Brain microvascular endothelial cell (primary cell): ENCODE data around the gene ARX.

Source experiments
- DNase-seq: peaks from one replicate; pipeline ENCODE4 v3.0.0-alpha.2; 2020
- H3K27ac ChIP-seq: fragments of 250-450 bp; sonication (Bioruptor Pico); 2 replicates; pipeline ENCODE4 v1.5.1; 2020; ENCODE audit warnings: mild to moderate bottlenecking, moderate library complexity
- H3K27me3 ChIP-seq: fragments of 250-450 bp; sonication (Bioruptor Pico); replicated peaks from 2 replicates; pipeline ENCODE4 v1.5.1; 2020; ENCODE audit warnings: mild to moderate bottlenecking
- H3K36me3 ChIP-seq: fragments of 250-450 bp; sonication (Bioruptor Pico); replicated peaks from 2 replicates; pipeline ENCODE4 v1.5.1; 2020; ENCODE audit warnings: mild to moderate bottlenecking
- H3K4me3 ChIP-seq: 2 replicates; pipeline ENCODE4 v1.5.1; 2011; ENCODE audit warnings: low read depth, mild to moderate bottlenecking, control low read depth, low read length, moderate library complexity
- in situ Hi-C: cut with HindIII; loops from 2 replicates; pipeline ENCODE4 v1.10.0; 2017; ENCODE audit warnings: low sequenced_read_pairs, low pct_ligation_motif_present
- TF ChIP-seq, protein P1 (sequence below): IDR thresholded peaks from 2 replicates; pipeline ENCODE4 v1.5.1; 2011; ENCODE audit warnings: low read depth, mild to moderate bottlenecking, moderate library complexity, low read length, control low read depth, inconsistent platforms; ENCODE audit errors: missing control alignments

The ARX gene

GRCh38 chrX:25016361-25016671 is 551 bp upstream of the ARX start:
- TF ChIP-seq, protein P1, sequence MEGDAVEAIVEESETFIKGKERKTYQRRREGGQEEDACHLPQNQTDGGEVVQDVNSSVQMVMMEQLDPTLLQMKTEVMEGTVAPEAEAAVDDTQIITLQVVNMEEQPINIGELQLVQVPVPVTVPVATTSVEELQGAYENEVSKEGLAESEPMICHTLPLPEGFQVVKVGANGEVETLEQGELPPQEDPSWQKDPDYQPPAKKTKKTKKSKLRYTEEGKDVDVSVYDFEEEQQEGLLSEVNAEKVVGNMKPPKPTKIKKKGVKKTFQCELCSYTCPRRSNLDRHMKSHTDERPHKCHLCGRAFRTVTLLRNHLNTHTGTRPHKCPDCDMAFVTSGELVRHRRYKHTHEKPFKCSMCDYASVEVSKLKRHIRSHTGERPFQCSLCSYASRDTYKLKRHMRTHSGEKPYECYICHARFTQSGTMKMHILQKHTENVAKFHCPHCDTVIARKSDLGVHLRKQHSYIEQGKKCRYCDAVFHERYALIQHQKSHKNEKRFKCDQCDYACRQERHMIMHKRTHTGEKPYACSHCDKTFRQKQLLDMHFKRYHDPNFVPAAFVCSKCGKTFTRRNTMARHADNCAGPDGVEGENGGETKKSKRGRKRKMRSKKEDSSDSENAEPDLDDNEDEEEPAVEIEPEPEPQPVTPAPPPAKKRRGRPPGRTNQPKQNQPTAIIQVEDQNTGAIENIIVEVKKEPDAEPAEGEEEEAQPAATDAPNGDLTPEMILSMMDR = no peak
- Histone ChIP-seq H3K4me3 (no peak overlapping the region), H3K36me3 (no peaks in the 10 kb centered on the region), H3K27ac (no peak overlapping the region), H3K27me3 (peaks cover 47% of the 10 kb centered on the region)
- no peak for DNase-seq
- in situ Hi-C loops = no loop called here

GRCh38 chrX:25014366-25014838 is 1.4 kb downstream of the ARX start:
- Histone ChIP-seq H3K27me3 (peaks cover 37% of the 10 kb centered on the region), H3K36me3 (no peaks in the 10 kb centered on the region), H3K27ac (no peak overlapping the region), H3K4me3 (no peak overlapping the region)
- no peak for DNase-seq
- TF ChIP-seq, protein P1 = no peak
- in situ Hi-C loops = no loop called here

- no peak overlapping the region for H3K27ac ChIP-seq
- no peak overlapping the region for H3K4me3 ChIP-seq
- peaks cover 35% of the 10 kb centered on the region for H3K27me3 ChIP-seq
- no peak for DNase-seq
- no peaks in the 10 kb centered on the region for H3K36me3 ChIP-seq
- TF ChIP-seq, protein P1 = no peak
- in situ Hi-C loops = no loop called here
Observed at GRCh38 chrX:25013632-25014365, 2.0 kb downstream of the ARX start.

DNA sequence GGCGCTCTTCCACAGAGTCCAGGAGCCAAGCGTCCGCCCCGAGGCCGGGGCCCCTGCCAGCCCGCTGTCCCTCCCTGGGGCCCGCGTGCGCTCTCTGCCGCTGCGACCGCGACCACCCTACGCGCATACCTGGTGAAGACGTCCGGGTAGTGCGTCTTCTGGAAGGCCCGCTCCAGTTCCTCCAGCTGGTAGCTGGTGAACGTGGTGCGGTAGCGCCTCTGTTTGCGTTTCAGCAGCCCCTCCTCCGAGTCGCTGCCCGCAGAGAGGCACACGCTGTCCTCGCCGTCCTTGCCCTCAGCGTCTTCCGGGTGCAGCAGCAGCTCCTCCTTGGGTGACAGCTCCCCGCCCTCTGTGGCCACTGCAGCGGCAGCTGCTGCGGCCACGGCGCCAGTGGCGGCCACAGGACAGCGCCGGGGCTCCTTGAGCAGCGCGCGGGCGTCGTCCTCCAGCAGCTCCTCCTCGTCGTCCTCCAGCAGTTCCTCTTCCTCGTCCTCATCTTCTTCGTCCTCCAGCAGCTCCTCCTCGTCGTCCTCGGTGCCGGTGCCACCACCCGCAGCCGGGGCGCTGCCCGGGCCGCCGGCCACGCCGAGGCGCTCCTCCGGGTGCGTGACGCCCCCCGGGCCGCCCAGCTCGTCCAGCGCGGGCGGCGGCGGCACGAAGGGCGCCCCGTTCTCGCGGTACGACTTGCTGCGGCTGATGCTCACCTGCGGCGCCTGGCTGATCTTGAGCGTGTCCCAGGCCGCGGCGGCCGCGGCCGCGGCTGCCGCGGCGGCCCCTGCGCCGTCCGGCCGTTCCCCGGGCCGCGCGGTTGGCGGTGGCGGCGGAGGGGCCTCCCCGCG is 2.8 kb downstream of the ARX start:
- Histone ChIP-seq H3K4me3 (no peak overlapping the region), H3K27ac (no peak overlapping the region), H3K36me3 (no peaks in the 10 kb centered on the region), H3K27me3 (peaks cover 33% of the 10 kb centered on the region)
- in situ Hi-C loops = no loop called here
- TF ChIP-seq, protein P1 = no peak
- DNase-seq = no peak

GRCh38 chrX:25012433-25012735 is 3.4 kb downstream of the ARX start:
- Histone ChIP-seq H3K27me3 (peaks cover 30% of the 10 kb centered on the region), H3K36me3 (no peaks in the 10 kb centered on the region), H3K27ac (no peak overlapping the region), H3K4me3 (no peak overlapping the region)
- DNase-seq = no peak
- in situ Hi-C loops = no loop called here
- TF ChIP-seq, protein P1 = no peak
